Stimulated activated CD4-positive, alpha-beta T cell treated with anti-CD3 and anti-CD28 coated beads, Interleukin-4, amount 100 ng/mL, for 1 hour (primary cell): ENCODE measurements around the gene FMNL2.

Source experiments
- DNase-seq: peaks from one replicate; pipeline ENCODE4 v3.0.0-alpha.2; 2020

The FMNL2 gene

GRCh38 chr2:152477347-152478092 lies 142.5 kb downstream of the FMNL2 start:
- no peak for DNase-seq

- DNase-seq = no peak
These were observed 144.3 kb downstream of the FMNL2 start for GRCh38 chr2:152479282-152479681.

GRCh38 chr2:152480821-152481399 lies 145.9 kb downstream of the FMNL2 start:
- DNase-seq = no peak

- DNase-seq = no peak
These were observed 147.1 kb downstream of the FMNL2 start for GRCh38 chr2:152481881-152482583.

GRCh38 chr2:152483276-152484063 lies 148.5 kb downstream of the FMNL2 start:
- DNase-seq = no peak

- DNase-seq = no peak
These were observed 151.2 kb downstream of the FMNL2 start for GRCh38 chr2:152485954-152486736.

GRCh38 chr2:152486737-152487400 lies 151.9 kb downstream of the FMNL2 start:
- DNase-seq = no peak

- DNase-seq = no peak
These were observed 153.1 kb downstream of the FMNL2 start for GRCh38 chr2:152488075-152488474.

- no peak for DNase-seq
These were observed 154.4 kb downstream of the FMNL2 start for GRCh38 chr2:152489364-152489763.

GRCh38 chr2:152490686-152491455 lies 155.9 kb downstream of the FMNL2 start:
- DNase-seq = no peak

- no peak for DNase-seq
These were observed 157.2 kb downstream of the FMNL2 start for GRCh38 chr2:152492131-152492530.

GRCh38 chr2:152492911-152493310 lies 157.9 kb downstream of the FMNL2 start:
- no peak for DNase-seq

GRCh38 chr2:152493417-152493816 lies 158.4 kb downstream of the FMNL2 start:
- DNase-seq = no peak

- DNase-seq = no peak
These were observed 159.1 kb downstream of the FMNL2 start for GRCh38 chr2:152493945-152494528.

GRCh38 chr2:152496371-152496770 lies 161.4 kb downstream of the FMNL2 start:
- no peak for DNase-seq

- no peak for DNase-seq
These were observed 162.6 kb downstream of the FMNL2 start for GRCh38 chr2:152497481-152498052.

GRCh38 chr2:152499331-152499816 lies 164.4 kb downstream of the FMNL2 start:
- no peak for DNase-seq

GRCh38 chr2:152499896-152500735 lies 165.1 kb downstream of the FMNL2 start:
- no peak for DNase-seq

GRCh38 chr2:152500772-152501171 lies 165.8 kb downstream of the FMNL2 start:
- no peak for DNase-seq
